Heart right ventricle (tissue), 16 donors: ENCODE measurements around the gene TECRL. TPM values are rescaled to one million over a fixed set of nuclear protein-coding genes. Genes with fewer than 3 reads are reported as not detected.

ENCODE experiments used
- ATAC-seq, 8 donors: fragments of 200-7000 bp; cut with Tn5 transposase; one replicate each; pipeline ENCODE4 v1.9.1; 2020; ENCODE audit warnings: mild to moderate bottlenecking in 8 of 8, moderate library complexity in 8 of 8, moderate number of reproducible peaks in 1 of 8
- DNase-seq, 2 donors: peaks; one replicate each; pipeline ENCODE4 v3.0.0-alpha.2; 2020
- H3K27ac ChIP-seq, 10 donors: fragments of 200-600 bp; sonication (generic) in 2 of 10; one replicate each; pipeline versions ENCODE4 v1.5.0 to v1.8.0; 2020 to 2022; ENCODE audit warnings: mild to moderate bottlenecking in 3 of 10
- H3K27me3 ChIP-seq, 7 donors: fragments of 200-600 bp; one replicate each; pipeline ENCODE4 v1.8.0; 2021 to 2022; ENCODE audit warnings: mild to moderate bottlenecking in 2 of 7
- H3K36me3 ChIP-seq, 9 donors: fragments of 200-600 bp; sonication (generic) in 1 of 9; one replicate each; pipeline versions ENCODE4 v1.5.0 to v1.8.0; 2020 to 2022; ENCODE audit warnings: mild to moderate bottlenecking in 2 of 9
- H3K4me1 ChIP-seq, 9 donors: fragments of 200-600 bp; sonication (generic) in 1 of 9; one replicate each; pipeline versions ENCODE4 v1.5.0 to v1.8.0; 2020 to 2022; ENCODE audit warnings: mild to moderate bottlenecking in 4 of 9
- H3K4me3 ChIP-seq, 10 donors: fragments of 200-600 bp; sonication (generic) in 2 of 10; one replicate each; pipeline versions ENCODE4 v1.5.0 to v1.8.0; 2020 to 2022; ENCODE audit warnings: mild to moderate bottlenecking in 7 of 10, moderate library complexity in 2 of 10
- H3K9me3 ChIP-seq, 11 donors: fragments of 200-600 bp in 10 of 11; sonication (generic) in 2 of 11; one replicate each; pipeline versions ENCODE4 v1.5.0 to v1.8.0; 2013 to 2022; ENCODE audit warnings: mild to moderate bottlenecking in 2 of 11, control low read depth in 1 of 11, moderate library complexity in 1 of 11
- CTCF ChIP-seq, 9 donors: fragments of 200-600 bp; sonication (generic) in 2 of 9; IDR thresholded peaks; one replicate each; pipeline versions ENCODE4 v1.5.0 to v1.8.0; 2021 to 2022; ENCODE audit warnings: antibody characterized with exemption in 9 of 9, mild to moderate bottlenecking in 5 of 9, moderate library complexity in 1 of 9
- WGBS, 2 donors: extraction: QIAGEN DNeasy Blood & Tissue Kit; methylation state at CpG; one replicate each; pipeline ENCODE4 v1.1.7; 2013; ENCODE audit warnings: inconsistent platforms in 1 of 2; 5-methylcytosine and 5-hydroxymethylcytosine counted together
- intact Hi-C, 10 donors: fragments of 100-400 bp; cut with DNase I; formaldehyde crosslinking; loops; one replicate each; pipeline versions ENCODE4 v1.11.1 to v1.14.2; 2022
- polyA plus RNA-seq, 2 donors: library from polyadenylated mRNA; stranded (reverse); fragments of 200-250 nt; gene quantifications; one replicate each; pipeline ENCODE4 v1.2.3, GENCODE V29; 2013
- total RNA-seq, 10 donors: library from RNA; stranded (reverse); fragmentation: NEBNext Ultra II Directional in 3 of 10; extraction: Animal tissue kit (Norgen Biotek cat#: 25700) in 3 of 10; gene quantifications; one replicate each; pipeline versions ENCODE4 v1.2.1 to v1.2.4, GENCODE V29; 2021 to 2023
- donor health status: Arrhythmogenic right ventricular cardiomyopathy.
- donor health status: ischemic (EF 13 %, LVEDD 7.1; RV severe dilation, severe dysfunction).
- donor health status: healthy with polysubstance abuse.
- donor health status: DM: no; HTN: yes; CAD: no.
- donor health status: DM: no; HTN: no; CAD: no.
- donor health status: ischemic (EF 25% LVEDD 6.9; RV normal size, moderate dysfunction).
- donor health status: ischemic (EF 25% LVEDD 5.7; RV mildly dilated, moderate dysfunction).
- donor health status: healthy.
- donor health status: DM: yes; HTN: yes; CAD: no.
- donor health status: Ischemic cardiomyopathy.
- donor health status: ischemic (EF 35%, LVEDD 5.7; RV mildly dilated, moderate dysfunction).
- donor health status: nonischemic (EF 11% LVEDD 7.7; RV severe dilation, severe dysfunction).
- donor health status: DM: yes; HTN: yes; CAD: no.
- donor health status: PGD.
- donor health status: ischemic (EF 29% LVEDD 5.4; RV normal size, mild dysfunction).
- donor health status: nonischemic (EF 23%, LVEDD 6.1; RV moderate dilation, normal function).

The TECRL gene
- total and polyA plus RNA-seq, 12 donors: 112 to 1,257 (median 1,046) TPM

- DNase-seq (no peak), ATAC-seq (peak in 3 of 8 donors; percentile 41 to 47 (median 46))
- Histone ChIP-seq H3K27ac (peak overlapping the region in 5 of 10 donors; percentile 2 to 45 (median 24)), H3K27me3 (no peaks in the 10 kb centered on the region), H3K36me3 (no peaks in the 10 kb centered on the region), H3K4me3 (no peak overlapping the region), H3K4me1 (peaks cover 0 to 39% (median 0%) of the 10 kb centered on the region in 9 donors), H3K9me3 (no peaks in the 10 kb centered on the region)
- 53 to 58% methylated on average over 3 of the region's 3 CpGs for WGBS, 2 donors
- intact Hi-C loops: loop anchor here in 1 of 10 donors (10.0 kb wide), 1 partner anchor 50 kb away; no protein-coding TSS in a partner anchor
- TF ChIP-seq CTCF (IDR thresholded peaks at IDR 0.05): no peak
These were observed 14.8 kb downstream of the TECRL start for GRCh38 chr4:64394469-64394868.

DNA sequence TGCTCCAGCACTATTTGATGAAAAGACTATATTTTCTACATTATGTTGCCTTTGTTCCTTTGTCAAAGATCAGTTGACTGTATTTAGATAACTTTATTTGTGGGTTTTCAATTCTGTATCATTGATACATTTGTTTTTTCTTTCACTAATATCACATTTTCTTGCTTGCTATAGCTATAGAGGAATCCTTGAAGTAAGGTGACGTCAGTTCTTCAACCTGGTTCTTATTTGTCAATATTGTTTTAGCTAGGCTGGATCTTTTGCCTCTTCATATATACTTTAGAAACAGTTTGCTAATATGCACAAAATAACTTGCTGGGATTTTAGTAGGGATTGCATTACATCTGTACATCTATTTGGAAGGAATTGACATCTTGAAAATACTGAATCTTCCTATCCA lies 21.0 kb downstream of the TECRL start:
- TF ChIP-seq CTCF (IDR thresholded peaks at IDR 0.05): no peak
- H3K27ac ChIP-seq: no peak overlapping the region
- WGBS, 2 donors: 52 to 64% methylated on average over 1 of the region's 1 CpG
- H3K27me3 ChIP-seq: no peaks in the 10 kb centered on the region
- no peak for DNase-seq
- intact Hi-C loops: no loop called here
- no peaks in the 10 kb centered on the region for H3K36me3 ChIP-seq
- no peak for ATAC-seq
- no peaks in the 10 kb centered on the region for H3K9me3 ChIP-seq
- no peak overlapping the region for H3K4me3 ChIP-seq
- peaks cover 0 to 42% (median 0%) of the 10 kb centered on the region in 9 donors for H3K4me1 ChIP-seq

GRCh38 chr4:64385220-64385619 lies 24.0 kb downstream of the TECRL start:
- no peaks in the 10 kb centered on the region for H3K36me3 ChIP-seq
- 65 to 68% methylated on average over 1 of the region's 1 CpG for WGBS, 2 donors

More at GRCh38 chr4:64385220-64385619, 24.0 kb downstream of the TECRL start:
- ATAC-seq: peak; percentile 63 to 95 (median 82)
- Histone ChIP-seq H3K27me3 (no peaks in the 10 kb centered on the region), H3K27ac (no peak overlapping the region), H3K4me3 (no peak overlapping the region), H3K9me3 (no peaks in the 10 kb centered on the region), H3K4me1 (peaks cover 0 to 37% (median under 1%) of the 10 kb centered on the region in 9 donors)
- TF ChIP-seq CTCF (IDR thresholded peaks at IDR 0.05): no peak
- intact Hi-C loops: no loop called here
- DNase-seq: peak; percentile 23 to 24
